Renal cortex interstitium (tissue), 15 donors: ENCODE data around the gene CNIH2. TPM values are rescaled to one million over a fixed set of nuclear protein-coding genes. Genes with fewer than 3 reads are reported as not detected.

ENCODE experiments used
- DNase-seq, 11 donors: peaks; one replicate each; pipeline ENCODE4 v3.0.0-alpha.2; 2013; ENCODE audit warnings: low read depth in 9 of 11, low spot score in 4 of 11; ENCODE audit errors: extremely low read depth in 1 of 11
- long read RNA-seq, 16 experiments: transcript quantifications; one replicate each; lab custom pipeline, GENCODE V29; 2026
- polyA plus RNA-seq, 3 donors: library from polyadenylated mRNA; unstranded; fragments of 120-200 nt; gene quantifications; one replicate each; pipeline ENCODE4 v1.2.1, GENCODE V29; 2013; ENCODE audit not compliant: insufficient read length in 3 of 3

The CNIH2 gene
- polyA plus RNA-seq, result 1 to 10 TPM; 1.9 to 3.8 (median 3.7) TPM
- long read RNA-seq, donor 1, partial matches to known transcripts, result 0 of 2 reads
- long read RNA-seq, donor 1, other reads (novel, unspliced or antisense), result 0 of 2 reads
- long read RNA-seq, donor 2, partial matches to known transcripts, result 0 of 2 reads
- long read RNA-seq, donor 2, other reads (novel, unspliced or antisense), result 0 of 2 reads
- long read RNA-seq, donor 3, partial matches to known transcripts, result 0 of 3 reads
- long read RNA-seq, donor 3, other reads (novel, unspliced or antisense), result 0 of 3 reads
- long read RNA-seq, donor 4, partial matches to known transcripts, result 0 of 1 reads
- long read RNA-seq, donor 4, other reads (novel, unspliced or antisense), result 0 of 1 reads
- long read RNA-seq, donor 5, result 0 reads
- long read RNA-seq, donor 6, partial matches to known transcripts, result 0 of 1 reads
- long read RNA-seq, donor 6, other reads (novel, unspliced or antisense), result 0 of 1 reads
- long read RNA-seq, donor 7, partial matches to known transcripts, result 74 of 139 reads
- long read RNA-seq, donor 7, other reads (novel, unspliced or antisense), result 64 of 139 reads
- long read RNA-seq, donor 8, partial matches to known transcripts, result 0 of 3 reads
- long read RNA-seq, donor 8, other reads (novel, unspliced or antisense), result 0 of 3 reads
- long read RNA-seq, donor 9, partial matches to known transcripts, result 0 of 2 reads
- long read RNA-seq, donor 9, other reads (novel, unspliced or antisense), result 0 of 2 reads
- long read RNA-seq, donor 10, partial matches to known transcripts, result 59 of 115 reads
- long read RNA-seq, donor 10, other reads (novel, unspliced or antisense), result 56 of 115 reads
- long read RNA-seq, donor 11, partial matches to known transcripts, result 0 of 1 reads
- long read RNA-seq, donor 11, other reads (novel, unspliced or antisense), result 0 of 1 reads
- long read RNA-seq, donor 12, partial matches to known transcripts, result 0 of 1 reads
- long read RNA-seq, donor 12, other reads (novel, unspliced or antisense), result 0 of 1 reads
- long read RNA-seq, donor 13, result 0 reads
- long read RNA-seq, donor 14, partial matches to known transcripts, result 0 of 1 reads
- long read RNA-seq, donor 14, other reads (novel, unspliced or antisense), result 0 of 1 reads
- long read RNA-seq, donor 15, result 0 reads
- long read RNA-seq, donor 16, partial matches to known transcripts, result 0 of 2 reads
- long read RNA-seq, donor 16, other reads (novel, unspliced or antisense), result 0 of 2 reads

- DNase-seq, result no peak
Measured at GRCh38 chr11:66277471-66278362, at the start of gene CNIH2. CNIH2 (plus strand) TSS chr11:66278175; CDS start chr11:66278457, 282 bp downstream.

- peak in 7 of 11 donors; percentile 5 to 56 (median 36) for DNase-seq
Measured at GRCh38 chr11:66228521-66228920, 49.5 kb upstream of the CNIH2 start.

- peak in 1 of 11 donors; percentile 10 for DNase-seq
Measured at GRCh38 chr11:66230156-66230555, 47.8 kb upstream of the CNIH2 start.

GRCh38 chr11:66230978-66231377 lies 47.0 kb upstream of the CNIH2 start:
- no peak for DNase-seq

- DNase-seq, result no peak
Measured at GRCh38 chr11:66231561-66231960, 46.4 kb upstream of the CNIH2 start.

- no peak for DNase-seq
Measured at GRCh38 chr11:66232769-66233168, 45.2 kb upstream of the CNIH2 start.

- DNase-seq, result no peak
Measured at GRCh38 chr11:66233301-66233700, 44.7 kb upstream of the CNIH2 start.

- DNase-seq, result no peak
Measured at GRCh38 chr11:66235141-66235540, 42.8 kb upstream of the CNIH2 start.

GRCh38 chr11:66237867-66238266 lies 40.1 kb upstream of the CNIH2 start:
- no peak for DNase-seq

- no peak for DNase-seq
Measured at GRCh38 chr11:66238786-66239413, 39.1 kb upstream of the CNIH2 start.

- no peak for DNase-seq
Measured at GRCh38 chr11:66239511-66239910, 38.5 kb upstream of the CNIH2 start.

GRCh38 chr11:66239998-66240780 lies 37.8 kb upstream of the CNIH2 start:
- DNase-seq, result no peak

GRCh38 chr11:66240781-66241136 lies 37.2 kb upstream of the CNIH2 start:
- no peak for DNase-seq

- DNase-seq, result no peak
Measured at GRCh38 chr11:66242095-66242765, 35.7 kb upstream of the CNIH2 start.

GRCh38 chr11:66243782-66244535 lies 34.0 kb upstream of the CNIH2 start:
- no peak for DNase-seq

- no peak for DNase-seq
Measured at GRCh38 chr11:66247295-66247694, 30.7 kb upstream of the CNIH2 start.
